Inferior parietal cortex (tissue), 1 donor: Measurements from ENCODE around the gene TCEA2.

Source experiments
- DNase-seq: peaks from one replicate; pipeline ENCODE4 v3.0.0-alpha.2; 2016; ENCODE audit errors: extremely low spot score

Gene TCEA2

DNA sequence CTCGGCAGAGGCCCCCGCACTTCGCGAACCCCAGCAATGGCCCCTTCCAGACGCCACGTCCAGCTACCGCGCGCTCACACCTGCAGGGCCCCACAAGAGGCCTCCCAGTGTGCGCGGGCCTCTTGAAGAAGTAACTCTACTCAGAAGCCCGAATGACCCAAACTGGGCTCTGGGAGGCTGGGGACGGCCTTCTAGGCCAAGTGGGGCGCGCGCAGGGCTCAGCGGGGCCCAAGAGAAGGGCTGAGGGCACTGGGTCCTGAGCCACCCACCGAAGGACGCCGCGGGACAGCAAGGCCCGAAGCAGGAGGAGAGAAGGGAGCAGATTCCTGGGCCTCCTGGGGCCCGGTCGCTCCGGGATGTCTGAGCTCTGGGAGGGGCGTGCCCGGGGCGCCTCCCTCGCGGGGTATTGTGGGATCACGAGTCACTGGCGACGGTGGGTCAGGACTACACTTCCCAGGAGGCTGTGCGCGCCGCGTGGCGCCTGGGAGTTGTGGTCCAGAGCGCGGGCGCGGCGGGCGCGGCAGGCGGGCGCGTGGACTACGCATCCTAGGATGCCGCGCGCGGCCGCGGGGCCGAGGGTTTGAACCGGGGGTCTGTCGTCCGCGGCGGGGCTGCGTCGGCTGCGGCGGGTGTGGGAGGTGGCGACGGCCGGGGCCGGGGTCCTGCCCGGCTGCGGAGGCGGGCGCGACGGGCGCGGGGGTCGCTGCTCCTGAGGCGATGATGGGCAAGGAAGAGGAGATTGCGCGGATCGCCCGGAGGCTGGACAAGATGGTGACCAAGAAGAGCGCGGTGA, at the start of gene TCEA2:
TCEA2 (plus strand) TSS at position 603 of the 793 bp plus-strand sequence; CDS start at position 718, 115 bp downstream.
- DNase-seq = peak; percentile 97

DNA sequence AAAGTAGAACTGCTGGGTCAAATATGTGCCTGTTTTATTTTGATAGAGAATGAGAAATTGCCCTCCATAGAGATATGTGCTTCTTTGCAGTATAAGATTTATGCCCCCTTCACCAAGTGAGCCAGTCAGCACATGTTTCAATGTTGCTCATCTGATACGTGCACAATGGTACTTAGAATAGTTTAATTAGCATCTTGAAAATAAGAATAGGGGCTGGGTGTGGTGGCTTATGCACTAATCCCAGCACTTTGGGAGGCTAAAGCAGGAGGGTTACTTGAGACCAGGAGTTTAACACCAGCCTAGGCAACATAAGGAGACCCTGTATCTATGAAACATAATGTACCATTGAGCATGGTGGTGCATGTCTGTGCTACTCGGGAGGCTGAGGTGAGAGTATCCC, 47.4 kb upstream of the TCEA2 start:
- no peak for DNase-seq

DNA sequence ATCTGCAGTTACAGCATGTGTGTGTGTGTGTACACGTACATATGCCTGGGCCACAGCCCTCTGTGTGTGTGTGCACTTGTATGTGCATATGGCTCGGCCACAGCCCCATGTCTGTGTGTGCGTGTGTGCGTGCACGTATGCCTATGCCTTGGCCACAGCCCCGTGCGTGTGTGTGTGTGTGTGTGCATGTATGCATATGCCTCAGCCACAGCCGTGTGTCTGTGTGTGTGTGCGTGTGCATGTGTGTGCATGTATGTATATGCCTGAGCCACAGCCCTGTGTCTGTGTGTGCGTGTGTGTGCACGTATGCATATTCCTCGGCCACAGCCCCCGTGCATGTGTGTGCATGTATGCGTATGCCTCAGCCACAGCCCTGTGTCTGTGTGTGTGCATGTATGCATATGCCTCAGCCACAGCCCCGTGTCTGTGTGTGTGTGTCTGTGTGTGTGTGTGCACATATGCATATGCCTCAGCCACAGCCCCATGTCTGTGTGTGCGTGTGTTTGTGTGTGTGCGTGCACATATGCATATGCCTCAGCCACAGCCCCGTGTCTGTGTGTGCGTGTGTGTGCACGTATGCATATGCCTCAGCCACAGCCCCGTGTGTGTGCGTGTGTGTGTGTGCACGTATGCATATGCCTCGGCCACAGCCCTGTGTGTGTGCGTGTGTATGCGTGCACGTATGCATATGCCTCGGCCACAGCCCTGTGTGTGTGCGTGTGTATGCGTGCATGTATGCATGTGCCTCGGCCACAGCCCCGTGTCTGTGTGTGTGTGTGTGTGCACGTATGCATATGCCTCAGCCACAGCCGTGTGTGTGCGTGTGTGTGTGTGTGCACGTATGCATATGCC, 41.6 kb upstream of the TCEA2 start:
- DNase-seq = no peak

DNA sequence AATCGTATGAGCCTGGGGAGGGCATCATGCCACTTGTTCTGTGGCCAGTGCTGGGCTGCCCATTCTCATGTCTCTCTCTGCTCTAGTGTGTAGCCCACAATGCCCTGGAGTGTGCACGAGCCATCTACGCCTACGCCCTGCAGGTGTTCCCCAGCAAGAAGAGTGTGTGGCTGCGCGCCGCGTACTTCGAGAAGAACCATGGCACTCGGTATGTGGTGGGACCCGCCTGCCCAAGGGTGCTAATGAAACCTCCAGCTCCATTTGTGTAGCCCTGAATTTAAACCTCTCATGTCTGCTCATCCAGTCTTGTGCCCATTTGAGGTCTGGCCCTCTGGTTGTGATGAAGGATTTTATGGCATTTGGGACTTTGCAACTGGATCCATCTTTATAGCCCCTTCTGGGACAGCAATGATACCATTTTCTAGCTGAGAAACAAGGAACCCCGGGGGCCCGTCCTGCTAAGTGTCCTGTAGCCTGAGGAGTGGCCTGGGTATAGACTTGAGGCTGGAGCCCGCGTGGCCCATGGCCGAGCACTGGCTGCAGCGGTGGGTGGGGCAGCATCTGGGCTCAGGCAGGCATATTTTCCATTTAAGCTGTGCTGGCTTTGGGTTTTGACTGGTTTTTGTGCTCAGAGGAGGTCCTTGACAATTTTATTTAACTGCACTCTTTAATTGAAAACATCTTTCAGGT, 40.2 kb upstream of the TCEA2 start:
- DNase-seq = no peak

DNA sequence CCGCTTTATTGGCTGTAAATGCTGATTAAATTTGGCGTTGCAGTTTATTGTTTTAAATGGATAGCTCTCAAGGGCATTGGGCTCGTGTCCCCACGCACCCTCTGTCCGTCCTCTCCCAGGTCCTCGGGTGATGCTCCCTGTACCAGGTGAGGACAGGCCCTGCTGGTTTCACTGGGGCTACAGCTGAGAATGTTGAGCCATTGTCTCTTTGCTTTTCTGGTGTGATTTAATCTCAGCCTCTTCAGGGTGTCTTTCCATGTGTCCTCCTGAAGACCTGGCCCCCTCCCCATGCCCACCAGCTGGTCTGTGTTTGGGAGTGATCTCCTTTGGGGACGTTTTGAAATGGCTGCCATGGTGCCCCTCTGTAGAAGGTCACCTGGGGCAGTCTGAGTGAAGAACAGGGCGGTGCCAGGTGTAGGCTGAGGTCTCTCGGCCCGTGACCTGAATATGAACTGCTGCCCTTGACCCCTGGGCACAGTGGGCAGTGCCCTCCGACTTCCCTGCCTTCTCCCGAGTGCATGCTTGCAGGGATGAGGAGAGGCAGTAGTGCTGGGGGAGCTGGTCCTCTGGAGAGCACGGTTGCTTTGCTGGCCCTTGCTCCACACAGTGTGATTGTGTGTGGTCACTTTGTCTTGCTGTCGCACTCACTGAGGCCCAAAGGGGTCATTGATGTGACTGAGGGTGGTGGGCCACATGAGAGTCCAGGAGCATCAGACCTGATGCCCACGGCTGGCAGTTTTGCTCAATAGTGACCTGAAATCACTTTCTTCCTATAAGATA, 39.4 kb upstream of the TCEA2 start:
- DNase-seq = no peak

DNA sequence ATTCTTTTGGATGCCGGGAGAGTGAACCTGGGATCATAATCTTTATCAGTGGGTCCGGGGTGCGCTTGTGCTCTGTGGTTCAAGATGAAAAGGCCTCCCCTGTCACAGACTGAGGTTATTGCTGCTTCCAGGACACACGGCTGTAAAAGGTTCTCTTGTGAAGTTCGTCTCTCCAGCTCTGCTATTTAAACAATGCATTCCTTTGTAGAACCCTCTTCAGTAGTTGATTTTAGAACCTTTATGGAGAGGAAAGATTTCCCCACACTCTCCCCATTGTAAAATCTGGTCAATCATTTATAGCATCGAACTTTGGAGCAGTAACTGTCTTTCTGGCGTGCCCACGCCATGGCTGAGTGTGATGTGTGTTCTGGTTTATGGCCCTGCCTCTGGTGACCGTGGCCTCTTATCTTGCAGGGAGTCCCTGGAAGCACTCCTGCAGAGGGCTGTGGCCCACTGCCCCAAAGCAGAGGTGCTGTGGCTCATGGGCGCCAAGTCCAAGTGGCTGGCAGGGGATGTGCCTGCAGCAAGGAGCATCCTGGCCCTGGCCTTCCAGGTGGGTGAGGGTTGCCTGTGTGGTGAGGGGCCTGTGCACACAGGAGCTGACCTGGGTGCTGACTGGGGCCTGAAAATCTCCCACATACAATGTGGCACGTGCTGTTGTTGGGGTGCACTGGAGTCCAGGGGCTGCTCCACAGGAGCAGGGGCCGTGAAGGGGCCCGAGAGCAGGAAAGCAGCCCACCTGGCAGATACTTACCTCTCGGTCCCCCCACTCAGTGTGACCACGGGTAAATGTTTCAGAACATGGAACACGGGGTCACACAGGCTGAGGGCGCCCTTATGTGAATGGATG, 38.6 kb upstream of the TCEA2 start:
- DNase-seq = no peak

DNA sequence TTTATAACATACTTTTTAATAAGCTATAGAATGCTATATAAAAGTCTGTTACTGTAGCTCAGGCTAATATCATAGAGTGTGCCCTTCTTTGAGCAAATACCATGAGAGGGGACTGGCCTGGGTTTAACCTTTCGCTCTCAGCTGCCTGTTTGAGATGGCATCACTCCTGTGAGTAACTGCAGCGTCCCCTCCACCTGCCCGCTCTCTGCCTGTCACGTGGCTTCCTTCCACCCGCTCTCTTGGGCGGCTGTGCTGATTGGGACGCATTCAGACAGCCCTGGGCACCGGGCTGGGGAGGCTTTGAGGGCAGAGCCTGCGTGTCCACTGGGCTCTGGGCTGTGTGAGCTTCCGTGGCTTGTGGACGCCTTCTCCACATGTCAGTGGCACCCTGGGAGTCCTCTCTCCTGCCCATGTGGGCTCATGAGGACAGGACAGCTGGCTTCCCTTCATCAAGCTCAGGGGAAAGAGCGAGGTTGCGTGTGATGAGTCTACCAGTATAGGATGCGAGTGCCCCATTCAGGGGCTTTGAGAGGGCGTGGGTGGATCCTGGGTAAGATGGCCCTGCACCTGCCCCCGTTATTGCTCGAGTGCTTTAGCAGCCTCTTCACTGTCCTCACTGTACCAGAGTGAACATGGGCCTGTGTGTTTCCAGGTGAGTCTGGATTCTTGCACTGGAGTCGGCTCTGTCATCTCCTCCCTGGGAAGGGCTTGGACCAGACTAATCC, 37.7 kb upstream of the TCEA2 start:
- no peak for DNase-seq

DNA sequence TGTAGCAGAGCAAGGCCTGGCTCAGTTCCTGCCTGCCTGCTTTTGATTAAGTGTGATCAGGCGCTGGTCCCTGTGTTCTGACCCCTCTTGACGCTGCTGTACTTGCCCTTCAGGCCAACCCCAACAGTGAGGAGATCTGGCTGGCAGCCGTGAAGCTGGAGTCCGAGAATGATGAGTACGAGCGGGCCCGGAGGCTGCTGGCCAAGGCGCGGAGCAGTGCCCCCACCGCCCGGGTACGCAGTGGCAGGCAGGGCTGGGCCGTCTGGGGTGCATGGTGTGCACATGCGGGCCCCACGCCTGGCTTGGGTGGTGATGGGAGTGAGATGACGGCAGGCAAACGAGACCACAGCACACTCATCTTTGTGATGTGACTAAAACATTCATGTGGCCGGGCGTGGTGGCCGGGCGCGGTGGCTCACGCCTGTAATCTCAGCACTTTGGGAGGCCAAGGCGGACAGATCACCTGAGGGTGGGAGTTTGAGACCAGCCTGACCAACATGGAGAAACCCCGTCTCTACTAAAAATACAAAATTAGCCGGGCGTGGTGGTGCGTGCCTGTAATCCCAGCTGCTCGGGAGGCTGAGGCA, 37.1 kb upstream of the TCEA2 start:
- no peak for DNase-seq

DNA sequence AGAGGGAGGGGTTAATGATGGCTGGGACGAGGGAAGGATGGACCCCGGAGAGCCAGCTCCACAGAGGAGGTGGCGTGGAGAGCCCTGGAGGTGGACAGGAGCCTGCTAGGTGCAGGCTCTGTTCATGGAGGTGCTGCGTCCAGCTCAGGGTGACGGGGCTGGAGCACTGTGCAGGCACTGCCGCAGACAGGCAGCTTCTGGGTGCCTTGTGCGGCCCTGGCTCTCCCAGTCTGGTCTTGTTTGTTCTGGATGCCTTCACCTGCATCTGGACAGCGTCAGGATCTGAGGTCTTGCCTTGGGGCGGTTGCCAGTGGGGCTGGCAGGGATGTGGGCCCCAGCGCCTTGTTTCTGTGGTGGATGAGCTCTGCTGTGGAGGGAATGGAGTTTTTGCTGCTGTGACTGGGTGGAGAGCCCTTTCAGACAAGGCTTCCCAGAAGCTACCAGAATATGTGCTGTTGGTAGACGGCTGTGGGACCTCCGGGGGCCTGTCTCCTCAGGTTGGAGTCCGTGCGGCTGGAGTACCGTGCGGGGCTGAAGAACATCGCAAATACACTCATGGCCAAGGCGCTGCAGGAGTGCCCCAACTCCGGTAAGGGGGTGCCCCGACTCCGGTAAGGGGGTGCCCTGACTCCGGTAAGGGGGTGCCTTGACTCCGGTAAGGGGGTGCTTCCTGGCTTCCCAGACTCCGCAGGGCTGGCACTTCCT, 34.9 kb upstream of the TCEA2 start:
- no peak for DNase-seq

DNA sequence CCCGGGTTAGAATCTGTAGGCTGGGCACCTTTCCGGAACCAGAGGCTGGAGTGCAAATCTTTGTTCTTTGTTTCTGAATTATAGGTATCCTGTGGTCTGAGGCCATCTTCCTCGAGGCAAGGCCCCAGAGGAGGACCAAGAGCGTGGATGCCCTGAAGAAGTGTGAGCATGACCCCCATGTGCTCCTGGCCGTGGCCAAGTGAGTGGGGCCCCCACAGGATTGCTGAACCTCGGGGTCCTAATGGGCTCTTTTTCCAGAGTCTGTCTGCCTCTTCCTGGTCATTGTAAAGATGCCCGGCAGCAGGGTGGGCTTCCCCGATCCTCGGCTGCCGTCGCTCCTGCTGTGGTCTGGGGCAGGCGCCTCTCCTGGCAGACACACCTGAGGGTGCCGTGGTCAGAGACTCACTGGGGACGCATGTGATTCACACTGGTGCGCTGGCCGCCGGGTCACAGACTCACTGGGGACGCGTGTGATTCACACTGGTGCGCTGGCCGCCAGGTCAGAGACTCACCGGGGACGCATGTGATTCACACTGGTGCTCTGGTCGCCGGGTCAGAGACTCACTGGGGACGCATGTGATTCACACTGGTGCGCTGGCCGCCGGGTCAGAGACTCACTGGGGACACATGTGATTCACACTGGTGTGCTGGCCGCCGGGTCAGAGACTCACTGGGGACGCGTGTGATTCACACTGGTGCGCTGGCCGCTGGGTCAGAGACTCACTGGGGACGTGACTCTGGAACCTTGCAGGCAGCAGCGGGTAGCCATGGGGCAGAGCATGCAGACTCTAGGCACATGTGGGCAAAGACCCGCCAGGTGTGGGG, 33.5 kb upstream of the TCEA2 start:
- DNase-seq = no peak

DNA sequence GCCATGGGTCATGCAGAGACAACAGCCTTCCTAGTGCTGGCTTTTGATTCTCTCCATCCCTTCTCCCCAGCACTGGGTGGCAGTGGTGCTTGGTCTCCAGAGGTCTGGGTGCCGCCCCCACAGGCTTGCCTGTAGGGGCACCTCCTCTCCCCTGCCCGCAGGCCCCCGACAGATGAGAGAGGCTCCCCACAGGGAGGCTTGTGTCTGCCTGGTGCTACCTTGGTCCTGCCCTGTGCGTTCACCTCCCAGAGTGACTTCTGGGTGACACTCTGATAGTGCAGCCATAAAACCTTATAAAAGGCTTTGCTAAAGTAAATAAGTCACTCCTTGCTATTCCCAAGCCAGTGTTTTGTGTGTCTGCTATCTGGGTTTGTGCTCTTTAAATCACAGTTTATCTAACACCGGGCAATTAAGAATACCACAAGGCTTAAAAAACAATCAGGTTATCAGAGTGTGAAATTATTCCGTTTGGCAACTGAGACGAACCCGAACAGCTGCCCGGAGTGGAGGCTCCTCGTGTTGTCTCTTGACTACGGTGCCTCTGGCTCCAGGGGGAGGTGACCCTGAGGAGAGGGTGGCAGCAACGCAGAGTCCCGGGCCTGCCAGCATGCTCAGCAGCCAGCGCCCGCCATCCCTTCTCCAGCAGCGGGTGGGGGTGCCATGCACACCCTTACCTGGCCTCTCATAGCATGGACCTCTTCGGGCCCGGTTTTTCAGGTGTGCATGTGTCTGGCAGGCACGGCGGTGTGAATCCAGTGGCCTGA, 32.4 kb upstream of the TCEA2 start:
- DNase-seq = no peak

DNA sequence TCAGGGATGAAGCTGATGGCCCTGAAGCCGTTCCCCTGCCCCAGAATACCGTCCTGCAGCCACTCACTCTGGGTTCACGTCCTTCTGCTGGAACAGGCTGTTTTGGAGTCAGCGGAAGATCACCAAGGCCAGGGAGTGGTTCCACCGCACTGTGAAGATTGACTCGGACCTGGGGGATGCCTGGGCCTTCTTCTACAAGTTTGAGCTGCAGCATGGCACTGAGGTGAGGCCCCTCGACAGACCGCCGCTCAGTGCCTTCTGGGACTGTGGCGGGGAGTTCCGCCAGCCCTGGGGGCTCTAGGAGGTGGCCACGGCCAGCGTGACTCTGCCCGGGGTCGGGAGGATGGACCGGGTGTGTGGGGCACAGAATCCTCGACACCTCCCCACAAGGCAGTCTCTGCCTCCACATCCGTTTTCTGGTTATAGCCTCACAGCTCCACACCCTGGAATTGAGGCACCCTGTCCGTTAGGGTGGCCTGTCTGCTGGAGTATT, 31.1 kb upstream of the TCEA2 start:
- DNase-seq = no peak

DNA sequence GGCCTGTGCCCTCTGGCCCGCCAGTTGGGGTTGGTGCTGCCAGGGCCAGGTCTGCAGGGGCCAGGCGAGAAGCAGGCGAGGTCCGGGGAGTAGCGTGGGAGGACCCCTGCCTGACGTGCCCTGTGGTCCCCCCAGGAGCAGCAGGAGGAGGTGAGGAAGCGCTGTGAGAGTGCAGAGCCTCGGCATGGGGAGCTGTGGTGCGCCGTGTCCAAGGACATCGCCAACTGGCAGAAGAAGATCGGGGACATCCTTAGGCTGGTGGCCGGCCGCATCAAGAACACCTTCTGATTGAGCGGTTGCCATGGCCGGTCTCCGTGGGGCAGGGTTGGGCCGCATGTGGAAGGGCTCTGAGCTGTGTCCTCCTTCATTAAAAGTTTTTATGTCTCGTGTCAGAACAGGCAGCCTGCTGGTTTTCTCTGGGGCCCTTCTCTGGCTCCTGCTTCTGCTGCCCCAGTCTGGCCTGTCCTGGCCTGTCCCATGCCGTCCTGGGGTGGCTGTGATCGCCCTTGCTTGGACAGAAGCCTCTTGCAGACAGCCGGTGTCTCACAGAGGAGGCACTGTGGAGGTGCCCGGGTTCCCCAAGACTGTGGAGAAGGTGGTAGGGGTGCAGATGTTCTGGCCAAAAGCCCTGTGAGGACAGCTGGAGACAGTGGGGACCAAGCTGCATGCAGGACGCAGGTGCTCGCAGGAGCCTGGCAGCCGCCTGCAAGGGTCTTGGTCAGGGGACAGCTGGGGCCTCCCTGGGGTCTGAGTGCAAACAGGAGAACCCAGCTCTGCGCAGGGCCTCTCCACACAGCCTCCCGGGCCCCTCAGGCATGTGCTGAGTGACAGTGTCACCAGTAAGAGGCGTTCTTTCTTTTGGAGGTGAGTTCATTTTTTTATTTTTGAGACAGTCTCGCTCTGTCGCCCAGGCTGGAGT, 30.0 kb upstream of the TCEA2 start:
- no peak for DNase-seq

DNA sequence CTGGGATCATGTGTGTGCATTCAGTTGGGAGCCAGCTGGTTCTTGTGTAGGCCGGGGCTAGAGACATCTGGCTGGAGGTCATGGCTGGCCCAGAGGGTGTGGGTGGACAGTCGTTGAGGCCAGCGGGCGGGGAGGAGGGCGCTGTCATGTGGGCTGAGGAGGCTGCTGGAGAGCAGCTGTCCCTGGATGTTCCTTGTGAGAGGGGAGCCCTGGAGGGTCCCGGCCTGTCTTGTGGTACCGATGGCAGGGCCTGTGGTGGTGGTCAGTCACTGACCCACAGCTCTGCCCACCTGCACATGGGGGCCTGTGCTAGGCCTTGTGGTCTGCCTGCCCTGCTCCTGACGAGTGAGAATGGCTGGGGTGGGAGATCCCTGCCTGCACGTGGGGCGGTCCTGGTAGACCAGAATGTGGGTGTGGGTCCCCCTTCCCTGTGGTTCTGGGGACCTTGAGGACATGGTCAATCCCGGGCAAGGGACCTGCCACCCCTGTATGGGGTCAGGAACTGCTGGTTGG, 29.0 kb upstream of the TCEA2 start:
- no peak for DNase-seq

DNA sequence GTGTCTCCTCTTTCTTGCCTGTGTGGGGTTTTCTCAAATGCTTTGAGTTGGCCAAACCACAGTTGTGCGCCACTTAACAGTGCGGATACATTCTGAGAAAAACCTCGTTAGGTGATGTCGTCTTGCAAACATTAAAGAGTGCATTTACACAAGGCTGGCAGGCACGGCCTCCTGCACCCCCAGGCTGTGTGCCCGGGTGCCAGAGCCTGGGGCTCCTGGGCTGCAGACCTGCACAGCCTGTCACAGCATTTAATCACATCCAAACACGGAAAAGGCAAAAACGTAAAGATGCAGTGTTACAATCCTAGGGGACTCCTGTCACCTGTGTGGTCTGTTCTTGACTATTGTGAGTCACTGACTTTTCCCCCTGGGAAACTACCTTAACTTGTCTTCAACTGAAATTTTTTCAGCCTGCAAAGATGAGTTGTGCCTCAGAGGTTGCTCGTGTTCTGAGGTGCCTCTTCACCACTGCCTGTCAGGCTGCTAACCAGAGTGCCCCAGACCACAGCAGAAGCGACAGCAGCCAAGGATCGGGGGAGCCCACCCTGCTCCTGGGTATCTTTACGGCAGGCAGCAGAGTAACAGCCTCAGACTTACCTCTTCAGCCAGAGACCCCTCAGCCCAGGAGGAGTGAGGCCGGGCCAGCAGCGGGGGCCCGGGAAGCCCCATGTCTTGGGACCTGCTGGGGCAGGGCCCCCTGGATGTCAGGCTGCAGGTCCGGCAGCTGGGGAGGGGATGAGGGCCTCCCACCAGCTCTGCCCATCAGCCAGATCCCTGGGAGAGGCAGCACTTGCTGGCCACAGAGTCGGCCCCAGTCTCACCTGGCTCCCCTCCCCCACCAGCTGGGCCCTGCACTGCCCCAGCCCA, 27.7 kb upstream of the TCEA2 start:
- DNase-seq = no peak
